Measurements from ENCODE around the gene ECE2.
"Not testable (repeated sequence)": the region's sequence is repeated elsewhere in the genome, so short reads cannot be mapped to it uniquely, and the experiment has no call there.

ECE2 gene

GRCh38 chr3:184267249-184267648, 8.6 kb upstream of the ECE2 start:
- DNase-seq (ENCODE audit: low read depth) = not testable (repeated sequence)

- DNase-seq (ENCODE audit: low read depth) = no peak
Observed at GRCh38 chr3:184272269-184272668, 3.6 kb upstream of the ECE2 start.

- no peak for DNase-seq (ENCODE audit: low read depth)
Observed at GRCh38 chr3:184275381-184275701, 481 bp upstream of the ECE2 start.

- DNase-seq (ENCODE audit: low read depth) = no peak
Observed at GRCh38 chr3:184277366-184277765, 1.5 kb downstream of the ECE2 start.

GRCh38 chr3:184282941-184283340, 7.1 kb downstream of the ECE2 start:
- DNase-seq (ENCODE audit: low read depth) = no peak

GRCh38 chr3:184283681-184284080, 7.9 kb downstream of the ECE2 start:
- no peak for DNase-seq (ENCODE audit: low read depth)

GRCh38 chr3:184284696-184285095, 8.9 kb downstream of the ECE2 start:
- DNase-seq (ENCODE audit: low read depth) = no peak

GRCh38 chr3:184289426-184289938, 13.7 kb downstream of the ECE2 start:
- DNase-seq (ENCODE audit: low read depth) = peak; percentile 33

- no peak for DNase-seq (ENCODE audit: low read depth)
Observed at GRCh38 chr3:184290331-184290730, 14.5 kb downstream of the ECE2 start.

- no peak for DNase-seq (ENCODE audit: low read depth)
Observed at GRCh38 chr3:184291044-184291737, 15.4 kb downstream of the ECE2 start.

- no peak for DNase-seq (ENCODE audit: low read depth)
Observed at GRCh38 chr3:184291738-184292445, 16.1 kb downstream of the ECE2 start.

GRCh38 chr3:184295771-184296170, 19.9 kb downstream of the ECE2 start:
- DNase-seq (ENCODE audit: low read depth) = no peak

- DNase-seq (ENCODE audit: low read depth) = no peak
Observed at GRCh38 chr3:184296616-184297015, 20.8 kb downstream of the ECE2 start.

- DNase-seq (ENCODE audit: low read depth) = peak; percentile 96
Observed at GRCh38 chr3:184298759-184299487, 23.1 kb downstream of the ECE2 start, which contains the start of gene PSMD2. PSMD2 (plus strand) TSS chr3:184299241; CDS start chr3:184299267, 26 bp downstream.

- DNase-seq (ENCODE audit: low read depth) = no peak
Observed at GRCh38 chr3:184299488-184300377, 23.9 kb downstream of the ECE2 start.

- DNase-seq (ENCODE audit: low read depth) = no peak
Observed at GRCh38 chr3:184300378-184300720, 24.5 kb downstream of the ECE2 start.

GRCh38 chr3:184305577-184305976, 29.8 kb downstream of the ECE2 start:
- no peak for DNase-seq (ENCODE audit: low read depth)

- DNase-seq (ENCODE audit: low read depth) = no peak
Observed at GRCh38 chr3:184306341-184306972, 30.6 kb downstream of the ECE2 start.

- no peak for DNase-seq (ENCODE audit: low read depth)
Observed at GRCh38 chr3:184307915-184308314, 32.1 kb downstream of the ECE2 start.

- DNase-seq (ENCODE audit: low read depth) = no peak
Observed at GRCh38 chr3:184308744-184309143, 32.9 kb downstream of the ECE2 start.

- DNase-seq (ENCODE audit: low read depth) = no peak
Observed at GRCh38 chr3:184311633-184312032, 35.8 kb downstream of the ECE2 start.

- peak; percentile 88 for DNase-seq (ENCODE audit: low read depth)
Observed at GRCh38 chr3:184314363-184314699, 38.5 kb downstream of the ECE2 start, which contains the start of gene EIF4G1. EIF4G1 (plus strand) TSS chr3:184314606; CDS start chr3:184315797, 1,191 bp downstream.
